Lower leg skin (tissue), 3 donors: ENCODE data around the gene KLHDC3.

Experiments
- CTCF ChIP-seq, 3 donors: fragments of 450-650 bp; IDR thresholded peaks; one replicate each; pipeline ENCODE4 v1.5.1; 2016; ENCODE audit warnings: antibody characterized with exemption in 3 of 3, mild to moderate bottlenecking in 3 of 3, moderate library complexity in 2 of 3
- POLR2A ChIP-seq, 2 donors: fragments of 450-650 bp; IDR thresholded peaks; one replicate each; pipeline ENCODE4 v1.6.1; 2016 to 2017; ENCODE audit warnings: antibody characterized with exemption in 2 of 2, mild to moderate bottlenecking in 1 of 2, moderate library complexity in 1 of 2

GRCh38 chr6:42988486-42989020, 25.5 kb upstream of the KLHDC3 start:
- TF ChIP-seq CTCF (IDR thresholded peaks at IDR 0.05) (no peak), POLR2A (IDR thresholded peaks at IDR 0.05) (no peak)
